GM12878 (cell line): ENCODE results near the gene GPR152. TPM values are rescaled to one million over a fixed set of nuclear protein-coding genes. Genes with fewer than 3 reads are reported as not detected.

Source experiments
- ATAC-seq: fragments of 200-7000 bp; cut with Tn5 transposase; 3 replicates; pipeline ENCODE4 v1.9.1; 2020; ENCODE audit warnings: mild to moderate bottlenecking, moderate library complexity
- BruUV-seq: library from RNA; stranded (reverse); fragments of 400-500 nt; replicated peaks from 2 replicates; lab custom pipeline; 2021; lab: Mats Ljungman, UMichigan
- CTCF ChIA-PET: fragments of 300-600 bp; sonication (Branson Sonifier 250); formaldehyde crosslinking; extraction: SDS; loops from one replicate; lab custom pipeline; 2021; ENCODE audit warnings: inconsistent platforms; lab: Yijun Ruan, JAX
- POLR2A ChIA-PET: fragments of 350-600 bp; formaldehyde crosslinking; extraction: SDS; loops from one replicate; lab custom pipeline; 2021; ENCODE audit warnings: inconsistent platforms; lab: Charles Lee
- RAD21 ChIA-PET: fragments of 300-600 bp; sonication (Branson Sonifier 250); formaldehyde crosslinking; loops from one replicate; lab custom pipeline; 2023; ENCODE audit warnings: antibody characterized with exemption; ENCODE audit not compliant: unreplicated experiment; lab: Charles Lee
- SMC1A ChIA-PET: fragments of 300-600 bp; sonication (Branson Sonifier 250); formaldehyde crosslinking; loops from one replicate; lab custom pipeline; 2023; ENCODE audit not compliant: unreplicated experiment, uncharacterized antibody; lab: Charles Lee
- DNase-seq: peaks from one replicate; pipeline ENCODE4 v3.0.0-alpha.2; 2011; ENCODE audit warnings: low read depth, low spot score
- FAIRE-seq: peaks from 3 replicates; lab custom pipeline; 2011; peaks lifted over from hg19 to GRCh38; lab: Jason Lieb, UNC
- H2AFZ ChIP-seq: 2 replicates; pipeline ENCODE4 v1.6.0; 2011; ENCODE audit warnings: low read depth, low read length, control low read depth; ENCODE audit not compliant: control insufficient read depth
- H3K27ac ChIP-seq: 2 replicates; pipeline ENCODE4 v1.5.1; 2011; ENCODE audit warnings: control low read depth; ENCODE audit not compliant: control insufficient read depth, insufficient read depth
- H3K27me3 ChIP-seq, 2 experiments: replicated peaks in 1 of 2; 2 replicates each; pipeline versions ENCODE4 v1.6.0 to v1.6.1; 2011; ENCODE audit warnings: low read length in 1 of 2; ENCODE audit not compliant: control insufficient read depth in 2 of 2, insufficient read depth in 2 of 2
- H3K36me3 ChIP-seq, 2 experiments: 2 replicates each; pipeline ENCODE4 v1.5.1; 2011; ENCODE audit warnings: low read length in 1 of 2; ENCODE audit not compliant: control insufficient read depth in 2 of 2, insufficient read depth in 2 of 2
- H3K4me1 ChIP-seq: 2 replicates; pipeline ENCODE4 v1.6.1; 2011; ENCODE audit warnings: mild to moderate bottlenecking, low read length, moderate library complexity, mixed read lengths; ENCODE audit not compliant: control insufficient read depth, insufficient read depth
- H3K4me2 ChIP-seq: 2 replicates; pipeline ENCODE4 v1.6.0; 2011; ENCODE audit warnings: control low read depth; ENCODE audit not compliant: control insufficient read depth, insufficient read depth
- H3K4me3 ChIP-seq: fragments of 200-600 bp; sonication (generic); 2 replicates; pipeline ENCODE4 v1.5.1; 2016
- H3K79me2 ChIP-seq: 2 replicates; pipeline ENCODE4 v1.6.0; 2011; ENCODE audit warnings: low read length; ENCODE audit not compliant: control insufficient read depth, insufficient read depth
- H3K9ac ChIP-seq: 2 replicates; pipeline ENCODE4 v1.8.0; 2011; ENCODE audit warnings: low read length, control low read depth, mixed read lengths; ENCODE audit not compliant: control insufficient read depth, insufficient read depth
- H3K9me3 ChIP-seq: replicated peaks from 3 replicates; pipeline ENCODE4 v1.5.1; 2011; ENCODE audit warnings: mild to moderate bottlenecking, low read length; ENCODE audit not compliant: control insufficient read depth, insufficient read depth
- H4K20me1 ChIP-seq: 2 replicates; pipeline ENCODE4 v1.6.0; 2011; ENCODE audit not compliant: control insufficient read depth, insufficient read depth
- CBFB ChIP-seq: IDR thresholded peaks from 2 replicates; pipeline ENCODE4 v1.6.1; 2016; ENCODE audit warnings: antibody characterized with exemption, low read depth
- EED ChIP-seq: sonication (generic); IDR thresholded peaks from 2 replicates; pipeline ENCODE4 v1.6.1; 2016; ENCODE audit warnings: antibody characterized with exemption, low read depth
- ETV6 ChIP-seq, 2 experiments: fragments of 450-650 bp in 1 of 2; IDR thresholded peaks in 1 of 2; conservative IDR thresholded peaks in 1 of 2; 2 replicates each; pipeline ENCODE4 v1.6.1; 2014; ENCODE audit warnings: antibody characterized with exemption in 1 of 2, borderline replicate concordance in 1 of 2, low read depth in 1 of 2, mild to moderate bottlenecking in 1 of 2, moderate library complexity in 1 of 2
- IKZF1 ChIP-seq: fragments of 450-650 bp; conservative IDR thresholded peaks from 2 replicates; pipeline ENCODE4 v1.6.1; 2017; ENCODE audit warnings: antibody characterized with exemption, mild to moderate bottlenecking
- IRF4 ChIP-seq: IDR thresholded peaks from 2 replicates; pipeline ENCODE4 v1.6.1; 2011; ENCODE audit warnings: low read depth, low read length
- LARP7 ChIP-seq: fragments of 450-650 bp; IDR thresholded peaks from 2 replicates; pipeline ENCODE4 v1.6.1; 2017; ENCODE audit warnings: mild to moderate bottlenecking
- MAX ChIP-seq: IDR thresholded peaks from 2 replicates; pipeline ENCODE4 v1.6.1; 2012; ENCODE audit warnings: low read depth, low read length, improper control_type of control experiment
- MEF2A ChIP-seq: IDR thresholded peaks from 2 replicates; pipeline ENCODE4 v1.6.1; 2011; ENCODE audit warnings: low read depth, mild to moderate bottlenecking, low read length, moderate library complexity; ENCODE audit not compliant: insufficient read depth
- MXI1 ChIP-seq: fragments of 150-350 bp; IDR thresholded peaks from 2 replicates; pipeline ENCODE4 v1.6.1; 2011; ENCODE audit warnings: low read depth, mild to moderate bottlenecking, inconsistent platforms, low read length, improper control_type of control experiment
- MYB ChIP-seq: fragments of 150-350 bp; IDR thresholded peaks from 2 replicates; pipeline ENCODE4 v1.6.1; 2014; ENCODE audit warnings: mild to moderate bottlenecking, low read depth, low read length, borderline replicate concordance
- PKNOX1 ChIP-seq: fragments of 450-650 bp; IDR thresholded peaks from 2 replicates; pipeline ENCODE4 v1.6.1; 2016; ENCODE audit warnings: mild to moderate bottlenecking
- POLR2A ChIP-seq: IDR thresholded peaks from 2 replicates; pipeline ENCODE4 v1.6.1; 2011; ENCODE audit warnings: low read depth, mild to moderate bottlenecking, low read length
- POLR2AphosphoS5 ChIP-seq: IDR thresholded peaks from 2 replicates; pipeline ENCODE4 v1.6.1; 2011; ENCODE audit warnings: mild to moderate bottlenecking, low read length, inconsistent platforms
- SRF ChIP-seq, 2 experiments: IDR thresholded peaks; 2 replicates each; pipeline ENCODE4 v1.6.1; 2011; ENCODE audit warnings: low read depth in 2 of 2, low read length in 2 of 2, mild to moderate bottlenecking in 1 of 2, moderate library complexity in 1 of 2
- TAF1 ChIP-seq: IDR thresholded peaks from 2 replicates; pipeline ENCODE4 v1.6.1; 2011; ENCODE audit warnings: mild to moderate bottlenecking, low read depth, low read length, borderline replicate concordance
- TCF12 ChIP-seq: IDR thresholded peaks from 2 replicates; pipeline ENCODE4 v1.6.1; 2011; ENCODE audit warnings: low read depth, mild to moderate bottlenecking, low read length
- TCF3 ChIP-seq: IDR thresholded peaks from 2 replicates; pipeline ENCODE4 v1.6.1; 2012; ENCODE audit warnings: low read depth, mild to moderate bottlenecking, low read length, borderline replicate concordance; ENCODE audit not compliant: insufficient read depth
- ZBED1 ChIP-seq: IDR thresholded peaks from 2 replicates; pipeline ENCODE4 v1.6.1; 2016; ENCODE audit warnings: borderline replicate concordance
- ZZZ3 ChIP-seq: IDR thresholded peaks from 2 replicates; pipeline ENCODE4 v1.6.1; 2011; ENCODE audit warnings: low read depth; ENCODE audit not compliant: control insufficient read depth, insufficient read length
- WGBS: methylation state at CpG from one replicate; pipeline ENCODE4 v1.1.6; 2016; ENCODE audit warnings: low lambda C conversion rate; ENCODE audit not compliant: insufficient replicate concordance, insufficient coverage; ENCODE audit errors: missing lambda C conversion rate; 5-methylcytosine and 5-hydroxymethylcytosine counted together
- in situ Hi-C: fragments of 300-500 bp; cut with MboI; formaldehyde crosslinking; loops from 9 replicates; pipeline ENCODE4 v1.14.3; 2018; ENCODE audit warnings: mixed read lengths
- intact Hi-C: fragments of 100-400 bp; cut with micrococcal nuclease; formaldehyde crosslinking; loops from one replicate; pipeline ENCODE4 v1.14.2; 2022; ENCODE audit not compliant: unreplicated experiment
- polyA plus RNA-seq, 11 experiments: library from polyadenylated mRNA; depleted of rRNA in 4 of 11; unstranded in 6 of 11; stranded (reverse) in 5 of 11; fragments of >200 nt; fragmentation: Nextera tagmentation in 4 of 11; fragmentation: Illumina TruSeq in 1 of 11; extraction: Ambion mirVana in 4 of 11; extraction: Trizol in 1 of 11; gene quantifications; 1 replicate in 1 of 11; 2 replicates in 10 of 11; pipeline versions ENCODE4 v1.2.1 to v1.2.3, GENCODE V29; 2011 to 2016; ENCODE audit warnings: inconsistent platforms in 2 of 11, missing spikeins in 2 of 11, low read depth in 1 of 11
- total RNA-seq, 4 experiments: library from RNA; depleted of rRNA in 3 of 4; stranded (reverse); fragments of >200 nt in 3 of 4; fragmentation: Illumina TruSeq in 1 of 4; extraction: Trizol in 1 of 4; gene quantifications; 2 replicates each; pipeline versions ENCODE4 v1.2.1 to v1.2.3, GENCODE V29; 2013 to 2021

GPR152 gene
- total and polyA plus RNA-seq, 10 of the 15 experiments (the other 5 are each of a cell fraction or from before 2014, with no cell fraction given) = not detected

- TF ChIP-seq MAX = peak; percentile 63
- TF ChIP-seq ZZZ3 = no peak
- no peak for TF ChIP-seq MYB
- peak; percentile 39; the same call in 1 of the 2 replicates for TF ChIP-seq PKNOX1
- peak; percentile 79 for TF ChIP-seq MXI1
- peak; percentile 56 for TF ChIP-seq IKZF1
- TF ChIP-seq, all 136 proteins: peak for 36
Measured at GRCh38 chr11:67484847-67485311, 32.4 kb upstream of the GPR152 start (continued).

- peaks cover 44% of the 10 kb centered on the region for H3K4me1 ChIP-seq
- peak overlapping the region; percentile 76 for H3K9ac ChIP-seq
- WGBS = 3% methylated on average over 16 of the region's 16 CpGs
- H3K4me3 ChIP-seq = peak overlapping the region; percentile 67
- H4K20me1 ChIP-seq = no peaks in the 10 kb centered on the region
- peaks cover 33% of the 10 kb centered on the region for H3K79me2 ChIP-seq
- SMC1A ChIA-PET = interaction anchor here (1.0 to 6.2 kb wide), 7 partner anchors 16 to 131 kb away, joined by 3 to 43 read pairs (median 13); partner anchors contain the start of genes PITPNM1, POLD4, PPP1CA and PTPRCAP
- H3K4me2 ChIP-seq = peak overlapping the region; percentile 80
- H3K36me3 ChIP-seq = peaks cover 0 to 3% of the 10 kb centered on the region in 2 experiments; a peak in 3 of 4 replicates
- peak overlapping the region; percentile 70 for H3K27ac ChIP-seq
- BruUV-seq = no TSS peak
- POLR2A ChIA-PET = interaction anchor here (0.5 to 6.8 kb wide), 15 partner anchors 15 to 440 kb away, joined by 3 to 112 read pairs (median 5); partner anchors contain the start of genes PITPNM1, POLD4, PPP1CA and PTPRCAP
- DNase-seq = no peak
- H2AFZ ChIP-seq = no peak overlapping the region
- in situ Hi-C loops = no loop called here
- CTCF ChIA-PET = interaction anchor here (0.6 to 6.7 kb wide), 5 partner anchors 21 to 225 kb away, joined by 3 to 37 read pairs (median 9); partner anchors contain the start of genes PITPNM1, PPP1CA, PTPRCAP and TBC1D10C
- H3K27me3 ChIP-seq = no peaks in the 10 kb centered on the region
- FAIRE-seq = peak; percentile 13
- intact Hi-C loops = loop anchor here (2.0 to 10.0 kb wide), 3 partner anchors 47 to 219 kb away; partner anchors contain the start of genes GRK2 and PTPRCAP
- no peaks in the 10 kb centered on the region for H3K9me3 ChIP-seq
- RAD21 ChIA-PET = interaction anchor here (0.6 to 6.9 kb wide), 8 partner anchors 15 to 130 kb away, joined by 3 to 95 read pairs (median 12); partner anchors contain the start of genes PITPNM1, POLD4, PPP1CA and PTPRCAP
- ATAC-seq = peak; percentile 21
- peak; percentile 9; the same call in 1 of the 2 replicates for TF ChIP-seq CBFB
- TF ChIP-seq SRF (IDR thresholded peaks at IDR 0.05; ENCODE audit: low read depth in 2 of 2, low read length in 2 of 2) = no peak
- TF ChIP-seq ZBED1 = no peak; the same call in 1 of the 2 replicates
- no peak for TF ChIP-seq TCF3
- TF ChIP-seq ETV6 (conservative IDR thresholded peaks at IDR 0.05 in 1 of 2, IDR thresholded peaks at IDR 0.05 in 1 of 2; ENCODE audit: borderline replicate concordance in 1 of 2, low read depth in 1 of 2) = peak in 1 of 2 experiments; percentile 5; a peak in 1 of 4 replicates
- 0 out of 2 replicates have a peak, but pooled peaks have one; percentile 11 for TF ChIP-seq POLR2AphosphoS5
- TF ChIP-seq MYB = peak; percentile 28; the same call in 1 of the 2 replicates
- TF ChIP-seq MXI1 = peak; percentile 52
- no peak for TF ChIP-seq LARP7
- peak; percentile 44; the same call in 1 of the 2 replicates for TF ChIP-seq TAF1
- no peak for TF ChIP-seq IRF4
- peak; percentile 34 for TF ChIP-seq POLR2A
- 0 out of 2 replicates have a peak, but pooled peaks have one; percentile 47 for TF ChIP-seq MEF2A
- TF ChIP-seq TCF12 = 0 out of 2 replicates have a peak, but pooled peaks have one; percentile 49
- no peak for TF ChIP-seq EED
Measured at GRCh38 chr11:67483831-67484665, 31.5 kb upstream of the GPR152 start.
